Activated CD4-positive, alpha-beta T cell treated with anti-CD3 and anti-CD28 coated beads for 48 hours (primary cell): ENCODE measurements around the gene EYS.

Experiments used
- DNase-seq: peaks from one replicate; pipeline ENCODE4 v3.0.0-alpha.2; 2020

The EYS gene

DNA sequence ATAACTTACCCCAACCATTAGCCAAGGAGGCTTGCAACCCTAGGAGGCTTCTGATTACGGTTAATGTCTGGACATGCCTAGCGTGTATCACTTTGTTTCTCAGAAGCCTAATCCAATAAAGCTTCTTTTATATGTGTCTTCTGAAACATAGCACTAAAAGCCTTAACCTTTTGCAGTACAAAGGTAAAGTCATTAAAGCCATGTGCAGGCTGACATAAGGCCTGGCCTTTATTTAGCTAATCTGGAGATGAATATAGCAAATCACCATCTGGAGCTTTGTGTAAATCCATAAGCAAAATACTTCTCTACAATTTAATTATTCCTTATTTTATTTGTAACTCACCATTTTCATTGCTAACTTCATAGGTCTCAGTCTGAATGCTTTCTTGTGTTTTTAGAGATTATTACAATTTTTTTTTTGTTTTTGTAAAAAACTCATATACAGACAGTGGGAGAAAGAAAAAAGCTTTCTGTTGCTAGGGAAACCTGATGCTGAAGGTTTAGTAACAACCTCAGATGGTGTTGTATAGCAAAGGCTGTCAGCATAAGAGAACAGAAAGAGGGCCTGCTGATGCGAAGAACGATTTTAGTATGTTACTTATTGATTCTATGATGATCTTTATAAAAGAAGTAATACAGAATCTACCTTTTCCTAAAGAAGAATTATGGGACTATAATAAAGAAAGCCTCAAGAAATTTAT, at the start of gene EYS:
TSS of gene EYS (minus strand) at position 101 of the 701 bp plus-strand sequence. CDS start 211,816 bp downstream, outside the sequence.
- DNase-seq: no peak

DNA sequence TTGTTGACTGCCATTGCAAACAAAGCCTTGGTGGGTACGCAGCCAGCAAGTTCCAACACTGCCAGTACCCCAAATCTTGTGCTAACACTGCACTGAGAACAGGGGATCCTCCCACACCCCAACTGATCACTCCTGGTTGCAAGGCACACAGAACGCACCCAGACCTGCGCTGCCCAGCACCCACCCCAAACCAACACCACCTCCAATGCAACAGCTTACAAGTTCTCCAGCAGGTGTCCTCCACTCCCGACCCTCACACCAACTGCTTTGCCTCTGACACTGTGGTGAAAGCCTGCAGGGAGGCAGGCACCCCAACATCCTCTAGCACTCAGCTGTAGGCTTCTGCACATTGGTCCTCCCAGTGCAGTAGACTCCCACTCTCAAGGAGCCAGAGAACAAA, 39.3 kb upstream of the EYS start:
- no peak for DNase-seq

DNA sequence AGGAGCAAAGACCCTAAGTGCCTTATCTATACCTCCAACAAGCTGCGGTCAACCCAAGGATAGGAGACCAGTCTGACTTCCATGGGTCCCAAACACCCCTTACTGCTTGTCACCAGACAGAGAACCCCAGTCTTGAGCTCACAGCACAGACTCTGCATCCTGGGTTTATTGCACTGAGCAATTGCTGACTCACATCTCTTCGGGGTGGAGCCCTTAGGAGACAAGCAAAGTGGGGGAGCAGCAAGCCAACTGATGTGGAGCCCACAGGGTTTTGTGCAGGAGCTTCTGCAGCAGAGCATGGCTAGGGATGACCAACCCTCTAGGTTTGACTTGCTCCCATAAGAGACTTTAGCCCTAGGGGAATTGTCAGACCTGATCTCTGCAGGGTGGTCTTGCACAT, 38.6 kb upstream of the EYS start:
- DNase-seq: no peak

DNA sequence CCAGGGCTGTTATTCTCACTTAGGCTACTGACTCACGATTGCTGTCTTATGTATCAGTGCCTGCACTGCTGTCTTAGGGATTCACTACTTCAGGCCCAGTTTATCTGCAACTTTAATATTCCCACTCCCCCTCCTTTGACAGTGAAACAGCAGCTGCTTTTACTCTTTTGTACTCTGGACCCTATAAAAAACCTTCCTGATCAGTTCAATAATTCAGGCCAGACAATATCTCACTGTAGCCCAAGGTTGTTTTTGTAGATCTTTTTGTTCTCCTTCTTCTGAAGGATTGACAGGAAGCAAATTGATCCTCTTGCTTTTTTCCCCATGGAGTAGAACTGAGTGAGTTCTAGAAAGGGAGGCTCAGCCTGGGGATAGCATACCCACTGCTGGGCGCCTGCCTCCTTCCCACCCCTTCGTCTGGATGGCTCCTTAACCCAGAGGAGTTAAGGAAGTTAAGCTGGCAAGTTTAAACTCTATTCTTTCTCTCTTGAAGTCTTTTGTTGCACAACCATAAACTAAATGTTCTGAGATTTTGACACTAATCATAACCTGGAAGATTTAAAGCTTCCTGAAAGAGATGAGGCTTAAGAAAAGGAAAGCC, 22.0 kb upstream of the EYS start:
- DNase-seq: no peak

DNA sequence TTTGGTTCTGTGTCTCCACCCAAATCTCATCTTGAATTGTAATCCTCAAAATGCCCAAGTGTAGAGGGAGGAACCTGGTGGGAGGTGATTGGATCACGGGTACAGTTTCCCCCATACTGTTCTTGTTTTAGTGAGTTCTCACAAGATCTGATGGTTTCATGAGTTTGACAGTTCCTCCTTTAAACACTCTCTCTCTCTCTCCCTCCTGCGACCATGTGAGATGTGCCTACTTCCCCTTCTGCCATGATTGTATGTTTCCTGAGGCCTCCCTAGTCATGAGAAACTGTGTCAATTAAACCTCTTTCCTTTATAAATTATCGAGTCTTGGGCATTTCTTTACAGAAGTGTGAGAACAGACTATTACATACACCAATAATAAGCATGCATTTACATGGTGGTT, 12.1 kb upstream of the EYS start:
- DNase-seq: no peak

DNA sequence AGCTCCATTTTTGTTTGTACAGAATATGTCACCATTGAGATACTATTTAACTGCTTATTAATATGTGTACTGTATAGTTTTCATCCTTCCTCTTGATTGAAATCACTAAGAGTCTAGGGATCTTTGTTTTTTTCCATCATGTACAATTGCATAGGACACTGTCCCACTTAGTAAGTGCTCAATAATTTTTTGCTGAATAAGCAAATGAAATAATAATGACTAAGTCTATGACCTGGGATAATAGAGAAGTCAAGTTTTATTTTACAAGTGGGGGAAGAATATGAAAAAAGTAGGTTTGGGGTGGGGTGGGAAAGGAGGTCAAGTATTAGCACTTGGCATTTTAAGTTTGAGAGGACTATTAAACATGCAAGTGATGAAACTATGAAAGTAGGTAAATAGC, 4.5 kb upstream of the EYS start:
- no peak for DNase-seq

DNA sequence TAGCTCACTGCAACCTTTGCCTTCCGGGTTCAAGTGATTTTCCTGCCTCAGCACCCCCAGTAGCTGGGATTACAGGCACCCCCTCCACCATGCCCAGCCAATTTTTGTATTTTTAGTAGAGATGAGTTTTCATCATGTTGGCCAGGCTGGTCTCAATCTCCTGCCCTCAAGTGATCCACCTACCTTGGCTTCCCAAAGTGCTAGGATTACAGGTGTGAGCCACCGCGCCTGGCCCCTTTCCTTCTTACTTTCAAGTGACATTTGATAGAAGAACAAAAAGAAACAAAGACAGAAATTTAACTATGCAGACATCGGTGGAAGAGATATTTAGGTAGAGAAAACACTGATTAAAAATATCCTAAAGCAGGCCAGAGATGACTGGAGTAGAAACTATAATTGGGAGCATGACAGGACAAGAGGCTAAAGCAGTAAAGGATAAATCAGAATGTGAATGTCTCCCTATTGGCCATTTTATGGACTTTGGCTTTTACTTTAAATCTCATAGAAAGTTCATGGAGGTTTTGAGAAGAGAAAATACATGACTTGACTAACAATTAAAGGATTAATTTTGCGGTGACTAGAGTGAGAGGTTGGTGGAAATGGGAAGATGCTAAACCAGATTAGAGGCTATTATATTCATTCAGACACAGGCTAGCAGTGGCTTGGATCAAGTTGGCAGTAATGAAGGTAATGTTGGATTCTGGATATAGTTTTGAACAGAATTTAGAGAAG, 2.2 kb upstream of the EYS start:
- no peak for DNase-seq

DNA sequence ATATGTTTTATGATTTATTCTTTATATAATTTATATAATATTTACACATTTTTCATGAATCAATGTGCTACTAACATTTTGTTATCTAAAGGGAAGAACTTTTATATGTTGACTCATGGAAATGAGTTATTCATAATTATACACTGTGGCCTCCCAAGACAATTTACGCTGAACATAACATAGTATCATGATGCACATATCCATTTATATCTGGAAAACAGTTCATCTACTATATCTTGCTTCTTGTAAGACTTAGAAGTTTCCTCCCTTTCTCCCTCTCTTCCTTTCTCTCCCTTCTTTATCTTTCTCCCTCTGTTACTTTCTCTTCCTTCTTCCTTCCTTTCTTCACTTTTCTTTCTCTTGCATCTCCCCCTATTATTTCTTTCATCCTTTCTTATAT, 1.1 kb upstream of the EYS start:
- no peak for DNase-seq

DNA sequence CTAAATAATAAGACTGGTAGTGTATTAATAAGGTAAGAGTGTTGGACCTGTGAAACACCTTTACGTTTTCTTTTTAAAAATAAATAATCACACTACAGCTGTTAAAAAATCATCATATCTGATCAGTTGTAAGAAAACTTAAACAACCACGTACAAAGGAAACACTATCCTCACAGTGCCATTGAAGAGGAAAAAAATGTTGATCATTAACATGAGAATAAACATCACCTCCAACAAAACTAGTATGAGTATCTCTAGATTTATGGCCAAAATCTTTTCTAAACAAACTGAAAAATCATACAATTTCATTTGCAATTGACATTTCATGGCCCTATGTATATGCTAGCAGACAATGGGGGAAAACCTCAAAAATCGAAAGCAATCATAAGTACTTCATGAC, 590 bp downstream of the EYS start:
- DNase-seq: no peak

DNA sequence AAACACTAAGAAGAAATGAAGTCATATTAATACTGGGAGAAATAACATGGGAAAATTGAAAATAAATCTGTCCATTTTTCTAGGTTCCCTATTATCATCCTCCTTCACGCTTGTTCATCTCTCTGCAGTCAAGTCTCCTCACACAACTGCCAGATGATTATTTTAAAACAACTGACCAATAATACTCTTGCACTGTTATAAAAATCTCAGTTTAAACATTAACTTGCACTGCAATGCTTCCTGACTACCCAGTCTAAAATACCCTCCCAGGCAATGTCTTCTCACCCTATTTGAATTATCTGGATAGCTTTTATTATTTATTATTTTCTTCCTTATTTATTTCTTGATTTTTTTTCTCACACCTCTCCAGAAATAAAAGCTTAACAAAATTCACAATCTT, 5.7 kb downstream of the EYS start:
- DNase-seq: no peak

DNA sequence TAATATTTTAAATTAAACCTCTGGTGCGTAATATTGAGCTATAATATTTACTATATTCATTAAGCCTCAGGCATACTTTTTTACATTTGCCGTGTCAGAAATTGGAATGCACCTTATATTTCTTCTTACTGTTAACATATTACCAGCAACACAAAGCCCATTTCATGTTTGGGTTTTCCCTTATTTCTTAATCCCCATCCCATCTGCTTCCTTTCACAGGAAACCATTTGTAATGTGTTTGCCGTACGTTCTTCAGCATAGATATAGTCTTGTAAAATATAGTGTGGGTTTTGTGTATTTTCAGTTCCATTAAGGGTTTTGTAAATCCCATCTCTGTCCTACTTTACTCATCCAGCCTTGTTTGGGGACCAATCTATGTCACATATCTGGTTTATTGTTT, 6.5 kb downstream of the EYS start:
- no peak for DNase-seq

DNA sequence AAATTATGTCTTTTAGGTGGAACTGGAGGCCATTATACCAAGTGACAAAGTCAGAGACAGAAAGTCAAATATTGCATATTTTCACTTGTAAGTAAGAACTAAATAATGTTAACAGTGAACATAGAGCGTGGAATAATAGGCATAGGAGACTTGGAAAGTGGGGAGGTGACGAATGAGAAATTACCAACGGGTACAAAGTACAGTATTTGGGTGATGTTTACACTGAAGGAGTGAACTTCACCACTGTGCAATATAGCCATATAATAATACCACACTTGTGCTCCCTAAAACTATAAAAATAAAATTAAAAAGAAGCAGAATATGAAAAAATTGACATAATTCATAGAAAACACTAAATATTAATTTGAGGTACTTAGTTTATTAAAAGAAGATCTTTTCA, 14.9 kb downstream of the EYS start:
- DNase-seq: no peak

DNA sequence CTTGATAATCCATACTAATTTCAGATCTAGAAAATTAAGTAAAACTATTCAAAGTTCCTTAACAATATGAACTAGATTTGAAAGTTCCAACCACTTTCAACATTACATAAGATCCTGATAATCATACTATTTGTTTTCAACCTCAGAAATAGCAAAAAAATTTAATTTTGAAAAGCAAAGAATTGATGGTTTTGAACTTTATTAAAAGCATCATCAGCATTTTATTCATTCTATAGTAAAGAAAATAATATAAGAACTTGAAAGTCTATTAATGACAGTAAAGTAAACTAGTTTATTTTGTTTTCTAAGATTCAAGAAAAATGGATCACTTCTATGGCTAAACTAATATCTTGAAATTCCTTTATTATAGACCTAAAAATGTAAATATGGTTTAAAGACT, 26.8 kb downstream of the EYS start:
- DNase-seq: no peak

DNA sequence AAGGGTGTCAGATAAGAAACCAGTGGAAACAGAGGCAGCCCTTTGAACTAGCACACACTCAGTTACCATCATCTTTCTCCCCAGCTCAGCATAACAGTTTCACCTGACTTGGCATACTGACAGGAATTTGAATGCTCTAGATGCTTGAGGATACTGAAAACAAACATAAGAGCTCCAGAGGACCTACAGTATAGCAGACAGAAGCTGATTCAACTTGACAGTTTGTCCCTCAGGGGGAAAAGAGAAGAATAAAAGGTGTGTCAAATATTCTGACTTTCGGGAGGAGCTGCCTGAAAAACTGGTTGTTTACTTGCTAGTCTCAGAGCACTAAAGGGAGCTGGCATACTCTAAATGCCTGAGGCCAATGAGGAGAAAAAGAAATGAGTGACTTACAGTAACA, 35.1 kb downstream of the EYS start:
- no peak for DNase-seq

DNA sequence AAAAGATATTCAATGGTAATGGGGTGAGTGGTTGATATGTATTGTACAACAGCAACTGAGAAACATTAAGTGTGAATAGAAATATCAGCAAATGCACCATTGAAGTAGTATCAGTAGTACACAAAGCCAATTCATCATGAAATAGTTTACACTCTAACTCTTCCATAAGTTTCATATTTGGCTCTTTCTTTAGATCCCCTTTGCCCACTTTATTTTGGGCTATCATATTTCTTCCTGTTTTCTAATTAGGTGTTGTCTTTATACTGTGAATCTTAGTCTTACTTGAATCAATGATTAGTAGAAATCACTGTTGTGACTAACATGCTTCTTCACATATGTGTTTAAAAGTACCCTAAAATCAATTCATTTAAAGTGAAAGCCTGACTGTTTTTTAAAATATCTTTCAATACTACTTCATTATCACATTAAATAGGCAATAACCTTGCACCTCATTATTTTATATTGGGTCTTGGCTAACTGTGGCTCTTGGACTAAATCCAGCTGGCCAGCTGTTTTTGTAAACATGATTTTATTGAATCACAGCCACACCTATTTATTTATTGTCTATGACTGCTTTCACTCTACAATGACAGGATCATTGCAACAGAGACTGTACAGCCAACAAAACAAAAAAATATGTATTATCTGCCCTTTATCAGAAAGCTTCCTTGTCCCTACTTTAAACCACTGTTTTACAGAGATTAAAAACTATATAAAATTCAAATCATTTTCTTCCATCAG, 38.9 kb downstream of the EYS start:
- no peak for DNase-seq

DNA sequence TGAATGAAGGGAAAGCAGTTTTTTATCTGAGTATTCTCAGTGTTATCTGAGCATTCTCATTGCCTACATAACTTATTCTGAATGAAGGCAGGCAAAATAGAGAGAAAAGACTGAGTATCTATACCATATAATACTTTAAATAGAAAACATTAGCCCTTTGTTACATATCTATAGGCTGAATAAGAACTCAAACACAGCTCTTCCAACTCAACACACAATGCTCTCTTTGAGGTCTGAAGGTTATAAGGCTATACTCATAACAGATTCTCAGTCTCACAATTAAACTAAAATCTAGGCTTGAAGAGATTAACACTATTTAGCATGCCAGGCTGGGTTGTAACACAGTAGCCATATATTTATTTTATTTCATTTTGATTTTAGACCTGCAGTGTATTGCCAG, 56.9 kb downstream of the EYS start:
- no peak for DNase-seq

DNA sequence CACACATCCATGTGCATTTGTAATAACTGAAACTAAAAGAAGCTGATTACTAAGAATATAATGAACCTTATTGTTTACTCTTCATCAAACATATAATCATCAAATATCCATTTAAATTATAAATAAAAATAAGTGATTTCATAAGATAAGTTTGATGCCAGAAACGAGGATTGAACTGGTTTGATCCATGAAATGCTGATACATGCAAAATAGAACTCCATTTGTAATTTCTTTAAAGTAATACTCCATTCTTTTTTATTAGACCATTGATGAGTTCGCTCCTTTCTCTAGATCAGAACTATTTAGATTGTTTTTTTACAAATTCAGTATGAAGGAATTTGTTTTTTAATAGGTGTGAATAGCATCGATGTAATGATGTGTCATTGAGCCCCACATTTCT, 57.6 kb downstream of the EYS start:
- DNase-seq: no peak

DNA sequence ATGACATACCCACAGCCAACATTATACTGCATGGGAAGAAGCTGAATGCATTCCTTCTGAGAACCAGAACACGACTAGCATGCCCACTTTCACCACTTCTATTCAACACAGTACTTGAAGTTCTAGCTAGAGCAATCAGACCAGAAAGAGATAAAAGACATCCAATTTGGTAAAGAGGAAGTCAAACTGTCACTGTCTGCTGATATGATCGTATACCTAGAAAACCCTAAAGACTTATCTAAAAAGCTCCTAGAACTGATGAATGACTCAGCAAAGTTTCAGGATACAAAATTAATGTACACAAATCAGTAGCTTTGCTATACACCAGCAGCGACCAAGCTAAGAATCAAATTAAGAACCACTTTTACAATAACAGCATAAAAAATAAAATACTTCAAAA, 60.5 kb downstream of the EYS start:
- DNase-seq: no peak

DNA sequence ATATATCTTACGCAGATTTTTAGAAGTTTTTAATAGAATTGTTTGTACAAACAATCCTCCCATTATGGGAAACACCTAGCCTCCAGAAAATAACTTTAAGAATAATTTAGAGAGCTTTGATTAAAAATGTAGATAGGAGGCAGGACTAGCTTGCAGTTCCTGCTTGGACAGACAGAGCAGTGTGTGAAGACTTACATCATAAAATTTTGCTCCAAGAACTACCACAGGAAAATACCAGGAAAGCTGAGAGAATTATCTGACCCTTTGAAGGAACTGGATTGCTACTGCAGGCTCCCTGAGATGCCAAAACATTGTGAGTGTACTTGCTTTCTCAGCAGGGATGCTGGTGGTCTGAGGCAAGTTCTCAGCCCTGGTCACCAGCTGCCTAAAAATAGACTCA, 64.2 kb downstream of the EYS start:
- DNase-seq: no peak

DNA sequence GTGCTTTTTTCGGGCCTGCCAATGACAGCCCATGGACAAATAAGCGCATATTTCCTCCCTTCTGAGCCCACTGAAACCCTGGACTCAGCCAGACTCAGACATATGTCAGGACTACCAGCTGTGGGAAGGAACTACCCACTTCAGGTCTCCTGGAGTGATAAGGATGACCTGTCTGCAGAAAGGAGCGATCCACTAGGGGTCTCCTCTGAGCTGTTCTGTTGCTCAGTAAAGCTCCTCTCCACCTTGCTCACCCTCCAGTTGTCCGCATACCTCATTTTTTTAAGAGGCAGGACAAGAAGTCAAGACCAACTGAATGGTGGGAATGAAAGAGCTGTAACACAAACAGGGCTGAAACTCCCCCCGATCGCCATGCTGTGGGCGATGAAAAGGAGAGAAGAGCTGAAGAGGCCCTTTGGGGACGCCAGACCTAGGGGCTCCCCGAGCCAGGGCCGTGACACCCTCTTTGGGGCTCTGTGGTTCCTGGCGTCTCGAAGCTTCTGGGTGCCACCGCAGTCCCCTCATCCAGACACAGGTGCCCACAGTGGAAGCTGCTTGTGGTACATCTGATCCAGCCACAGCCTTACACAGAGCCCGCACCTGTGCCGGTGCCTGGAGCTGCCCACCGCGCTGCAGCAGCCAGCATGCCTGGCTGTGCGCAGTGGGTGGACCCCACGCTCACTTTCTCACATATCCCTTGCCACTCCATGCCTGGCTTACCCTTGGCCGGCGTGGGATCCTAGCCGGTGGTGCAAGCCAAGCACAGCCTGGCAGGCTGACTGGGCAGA, 68.8 kb downstream of the EYS start:
- DNase-seq: no peak

DNA sequence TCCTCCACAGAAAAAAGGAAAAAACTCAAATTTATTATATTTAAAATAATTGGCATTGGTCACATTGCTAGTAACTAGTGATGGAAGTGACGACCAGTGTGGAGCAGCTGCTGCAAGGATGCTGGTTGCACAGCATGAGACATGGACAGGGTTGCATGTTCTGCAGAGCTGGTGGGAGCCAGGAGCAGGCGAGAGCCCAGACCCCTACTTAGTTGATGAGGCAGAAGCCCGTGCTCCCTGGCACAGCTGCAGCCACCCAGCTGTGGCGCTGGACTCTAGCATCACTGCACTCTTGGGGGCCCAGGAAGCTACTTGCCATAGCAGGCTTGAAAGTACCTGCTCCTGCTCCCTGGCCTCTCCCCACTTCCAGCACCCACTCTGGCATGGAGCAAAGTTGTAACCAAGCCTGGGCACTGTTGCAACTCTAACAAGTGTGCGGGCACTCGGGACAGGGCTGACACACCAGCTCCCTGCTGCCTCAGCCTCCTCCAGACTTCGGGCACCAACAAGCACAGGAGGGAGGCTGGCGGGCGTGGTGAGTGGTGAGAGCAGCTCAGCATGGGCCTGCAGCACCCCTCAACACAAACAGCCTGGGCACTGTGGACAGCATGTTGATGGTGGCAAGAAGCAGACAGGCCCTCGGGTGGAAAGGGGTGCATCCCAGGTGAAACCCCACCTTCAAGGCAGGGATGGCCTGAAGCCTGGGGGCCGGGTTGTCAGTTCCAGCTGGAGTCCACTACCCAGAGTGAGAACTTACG, 69.6 kb downstream of the EYS start:
- DNase-seq: no peak

DNA sequence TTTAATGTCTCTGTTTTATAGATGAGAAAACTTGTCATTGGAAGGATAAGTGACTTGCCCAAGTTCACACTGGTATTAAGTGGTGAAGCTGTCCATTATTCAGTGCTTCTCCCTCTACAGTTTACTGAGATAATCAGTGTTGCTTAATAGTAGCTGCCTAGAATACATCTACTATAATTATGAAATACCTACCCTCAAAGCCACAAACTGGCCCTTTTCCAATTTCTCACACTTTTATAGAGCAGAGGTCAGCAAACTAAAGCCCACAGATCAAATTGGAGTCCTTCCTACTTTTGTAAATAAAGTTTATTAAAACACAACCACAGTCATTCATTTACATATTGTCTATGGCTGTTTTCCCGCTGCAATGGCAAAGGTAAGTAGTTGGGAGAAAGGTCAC, 73.5 kb downstream of the EYS start:
- DNase-seq: no peak
